ENCODE results near the gene MID1.

GRCh38 chrX:10477525-10477924 lies 142.9 kb downstream of the MID1 start:
- no peak for TF ChIP-seq CTCF (IDR thresholded peaks at IDR 0.05)
- no peak for TF ChIP-seq REST (IDR thresholded peaks at IDR 0.05)
- TF ChIP-seq CBX2 (IDR thresholded peaks at IDR 0.05; ENCODE audit: borderline replicate concordance, low read depth): no peak
- TF ChIP-seq RFX5 (IDR thresholded peaks at IDR 0.05): no peak
- TF ChIP-seq ZC3H11A (IDR thresholded peaks at IDR 0.05): no peak
- TF ChIP-seq RAD21 (conservative IDR thresholded peaks at IDR 0.05 in 1 of 2, IDR thresholded peaks at IDR 0.05 in 1 of 2): no peak
